Hindlimb muscle (tissue), 1 donor: ENCODE results near the gene MRGPRX2. TPM values are rescaled to one million over a fixed set of nuclear protein-coding genes. Genes with fewer than 3 reads are reported as not detected.
A peak's percentile ranks its signal among the peaks of the same experiment; 100 is the strongest.

Experiments used
- DNase-seq: peaks from one replicate; pipeline ENCODE4 v3.0.0-alpha.2; 2013
- polyA plus RNA-seq: library from polyadenylated mRNA; unstranded; fragments of 120-200 nt; gene quantifications from one replicate; pipeline ENCODE4 v1.2.1, GENCODE V29; 2013; ENCODE audit not compliant: insufficient read length

MRGPRX2 gene
- polyA plus RNA-seq, 1 donor: not detected

- no peak for DNase-seq
These were observed 13.2 kb upstream of the MRGPRX2 start for GRCh38 chr11:19073454-19074415.

- no peak for DNase-seq
These were observed 11.9 kb upstream of the MRGPRX2 start for GRCh38 chr11:19072464-19072863.

GRCh38 chr11:19071255-19071654 lies 10.7 kb upstream of the MRGPRX2 start:
- peak; percentile 72 for DNase-seq

- DNase-seq: no peak
These were observed 684 bp downstream of the MRGPRX2 start for GRCh38 chr11:19059833-19060232.

GRCh38 chr11:19055905-19056304 lies 4.6 kb downstream of the MRGPRX2 start:
- no peak for DNase-seq

GRCh38 chr11:19055016-19055415 lies 5.5 kb downstream of the MRGPRX2 start:
- no peak for DNase-seq

GRCh38 chr11:19053909-19054308 lies 6.6 kb downstream of the MRGPRX2 start:
- no peak for DNase-seq

GRCh38 chr11:19050281-19050680 lies 10.2 kb downstream of the MRGPRX2 start:
- DNase-seq: no peak

GRCh38 chr11:19049351-19049750 lies 11.2 kb downstream of the MRGPRX2 start:
- no peak for DNase-seq

GRCh38 chr11:19040051-19040450 lies 20.5 kb downstream of the MRGPRX2 start:
- no peak for DNase-seq

GRCh38 chr11:19039409-19039808 lies 21.1 kb downstream of the MRGPRX2 start:
- DNase-seq: no peak

- DNase-seq: no peak
These were observed 27.5 kb downstream of the MRGPRX2 start for GRCh38 chr11:19032990-19033389.

- no peak for DNase-seq
These were observed 32.5 kb downstream of the MRGPRX2 start for GRCh38 chr11:19027829-19028595.

- no peak for DNase-seq
These were observed 33.7 kb downstream of the MRGPRX2 start for GRCh38 chr11:19026862-19027261.

- no peak for DNase-seq
These were observed 34.8 kb downstream of the MRGPRX2 start for GRCh38 chr11:19025481-19026406.

- no peak for DNase-seq
These were observed 39.7 kb downstream of the MRGPRX2 start for GRCh38 chr11:19020831-19021230.

GRCh38 chr11:19018901-19019300 lies 41.6 kb downstream of the MRGPRX2 start:
- DNase-seq: no peak

- DNase-seq: no peak
These were observed 47.2 kb downstream of the MRGPRX2 start for GRCh38 chr11:19013181-19013857.

- no peak for DNase-seq
These were observed 47.9 kb downstream of the MRGPRX2 start for GRCh38 chr11:19012636-19013035.
